Fibroblast of skin of right biceps (primary cell): Measurements from ENCODE around the gene RALGAPA1.
"Not testable (repeated sequence)": the region's sequence is repeated elsewhere in the genome, so short reads cannot be mapped to it uniquely, and the experiment has no call there.

Experiments used
- DNase-seq: peaks from one replicate; pipeline ENCODE4 v3.0.0-alpha.2; 2013

RALGAPA1 gene

GRCh38 chr14:35696119-35696518, 113.0 kb downstream of the RALGAPA1 start:
- DNase-seq = no peak

GRCh38 chr14:35695647-35696046, 113.4 kb downstream of the RALGAPA1 start:
- DNase-seq = no peak

GRCh38 chr14:35695072-35695471, 114.0 kb downstream of the RALGAPA1 start:
- no peak for DNase-seq

GRCh38 chr14:35689000-35689460, 120.1 kb downstream of the RALGAPA1 start:
- no peak for DNase-seq

DNA sequence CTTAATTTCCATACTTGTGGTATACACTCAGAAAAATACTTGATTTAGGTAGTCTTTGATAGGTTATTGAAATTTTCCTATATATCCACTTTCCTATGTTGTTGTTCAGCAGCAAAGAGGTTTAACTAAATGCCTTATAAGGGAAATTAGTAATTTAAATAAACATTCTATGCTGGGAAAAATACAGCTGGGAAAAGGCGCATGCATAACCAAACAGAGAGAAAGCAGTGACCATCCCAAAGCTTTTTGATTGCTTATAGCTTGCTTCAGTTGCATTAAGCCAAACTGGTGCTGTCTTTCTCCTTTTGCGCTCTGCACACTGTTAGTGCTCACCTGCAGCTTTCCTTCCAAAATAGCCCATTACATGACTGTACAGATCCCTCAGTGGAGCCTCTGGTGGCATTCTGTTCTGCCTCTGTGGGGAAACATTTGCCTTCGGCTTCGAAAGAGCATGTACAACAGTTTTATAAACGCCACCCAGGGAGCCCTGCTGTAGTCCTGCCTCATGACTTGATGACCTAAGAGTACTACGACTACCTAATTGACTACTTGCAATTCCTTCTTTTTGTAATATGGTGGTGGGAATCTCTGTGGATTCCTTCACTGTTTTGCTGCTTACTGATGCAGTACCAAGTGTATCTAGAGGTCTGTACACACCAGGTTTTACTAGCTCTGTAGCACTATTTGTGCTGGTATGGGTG, 120.8 kb downstream of the RALGAPA1 start:
- DNase-seq = no peak

DNA sequence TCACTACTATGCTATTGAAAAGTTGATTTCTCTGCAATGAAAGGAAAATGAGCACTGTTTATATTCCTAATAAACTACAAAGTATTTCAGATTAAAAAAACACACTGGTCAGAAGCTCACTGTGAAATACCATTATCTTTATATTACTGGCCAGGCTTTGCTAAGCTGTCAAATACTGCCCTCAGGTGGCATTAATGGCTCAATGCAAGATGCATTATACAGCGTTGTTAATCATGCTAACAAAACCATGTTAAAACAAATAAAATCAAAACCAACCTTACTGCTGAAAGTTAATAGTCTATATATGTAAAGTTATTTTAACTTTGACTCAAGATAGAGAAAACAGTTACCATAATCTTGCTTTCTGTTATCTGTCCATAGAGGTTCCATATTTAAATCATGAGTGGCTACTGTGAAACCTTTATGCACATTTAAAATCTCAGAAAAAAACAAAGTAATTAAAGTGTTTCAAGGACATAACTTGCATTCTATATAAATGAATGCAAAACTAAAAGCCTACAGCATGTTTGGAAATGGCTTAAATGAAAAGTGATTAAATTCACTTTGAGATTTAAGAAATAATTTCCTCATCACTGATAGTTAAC, 121.7 kb downstream of the RALGAPA1 start:
- peak; percentile 46 for DNase-seq

DNA sequence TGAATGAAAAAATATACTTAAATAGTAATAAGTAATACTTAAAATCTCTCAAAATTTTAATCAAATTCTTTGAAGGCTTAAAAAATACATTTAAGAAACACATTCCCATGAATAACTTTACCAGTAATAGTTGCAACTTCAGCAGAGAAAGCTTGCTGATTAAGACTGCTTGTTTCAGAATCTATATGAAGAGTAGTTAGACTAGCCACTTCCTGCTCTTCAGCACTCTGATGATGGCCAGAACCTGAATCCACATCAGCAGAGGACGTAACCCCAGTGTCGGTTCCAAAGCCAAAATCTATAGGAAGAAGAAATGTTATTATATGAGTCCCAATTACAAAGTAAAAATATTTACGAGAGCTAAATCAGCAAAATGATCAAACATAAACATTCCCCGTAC, 125.4 kb downstream of the RALGAPA1 start:
- DNase-seq = not testable (repeated sequence)

GRCh38 chr14:35682802-35683201, 126.3 kb downstream of the RALGAPA1 start:
- no peak for DNase-seq

GRCh38 chr14:35678403-35679028, 130.6 kb downstream of the RALGAPA1 start:
- DNase-seq = no peak

GRCh38 chr14:35669782-35670181, 139.3 kb downstream of the RALGAPA1 start:
- peak; percentile 47 for DNase-seq

GRCh38 chr14:35666429-35667043, 142.6 kb downstream of the RALGAPA1 start:
- no peak for DNase-seq

GRCh38 chr14:35661875-35662274, 147.2 kb downstream of the RALGAPA1 start:
- no peak for DNase-seq

GRCh38 chr14:35653045-35653444, 156.1 kb downstream of the RALGAPA1 start:
- no peak for DNase-seq

GRCh38 chr14:35643513-35643912, 165.6 kb downstream of the RALGAPA1 start:
- DNase-seq = no peak

DNA sequence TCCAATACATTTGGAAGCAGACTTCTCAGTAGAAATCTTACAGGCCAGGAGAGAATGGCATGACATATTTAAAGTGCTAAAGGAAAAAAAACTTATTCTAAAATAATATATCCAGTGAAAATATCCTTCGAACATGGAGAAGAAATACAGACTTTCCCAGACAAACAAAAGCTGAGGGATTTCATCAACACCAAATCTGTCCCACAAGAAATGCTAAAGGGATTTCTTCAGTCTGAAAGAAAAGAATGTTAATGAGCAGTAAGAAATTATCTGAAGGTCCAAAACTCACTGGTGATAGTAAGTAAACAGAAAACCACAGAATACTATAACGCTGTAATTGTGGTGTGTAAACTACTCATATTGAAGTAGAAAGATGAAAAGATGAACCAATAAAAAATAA, 171.2 kb downstream of the RALGAPA1 start:
- DNase-seq = no peak

DNA sequence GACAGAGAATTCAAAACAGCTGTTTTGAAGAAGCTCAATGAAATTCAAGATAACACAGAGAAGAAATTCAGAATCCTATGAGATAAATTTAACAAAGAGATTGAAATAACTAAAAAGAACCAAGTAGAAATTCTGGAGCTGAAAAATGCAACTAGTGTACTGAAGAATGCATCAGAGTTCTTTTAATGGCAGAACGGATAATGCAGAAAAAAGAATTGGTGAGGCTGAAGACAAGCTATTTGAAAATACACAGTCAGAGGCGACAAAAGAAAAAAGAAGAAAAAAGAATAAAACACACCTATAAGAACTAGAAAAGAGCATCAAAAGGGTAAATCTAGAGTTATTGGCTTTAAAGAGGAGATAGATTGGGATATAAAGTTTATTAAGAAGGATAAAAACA, 171.8 kb downstream of the RALGAPA1 start:
- no peak for DNase-seq

- peak; percentile 4 for DNase-seq
Measured at GRCh38 chr14:35632676-35633075, 176.4 kb downstream of the RALGAPA1 start.

DNA sequence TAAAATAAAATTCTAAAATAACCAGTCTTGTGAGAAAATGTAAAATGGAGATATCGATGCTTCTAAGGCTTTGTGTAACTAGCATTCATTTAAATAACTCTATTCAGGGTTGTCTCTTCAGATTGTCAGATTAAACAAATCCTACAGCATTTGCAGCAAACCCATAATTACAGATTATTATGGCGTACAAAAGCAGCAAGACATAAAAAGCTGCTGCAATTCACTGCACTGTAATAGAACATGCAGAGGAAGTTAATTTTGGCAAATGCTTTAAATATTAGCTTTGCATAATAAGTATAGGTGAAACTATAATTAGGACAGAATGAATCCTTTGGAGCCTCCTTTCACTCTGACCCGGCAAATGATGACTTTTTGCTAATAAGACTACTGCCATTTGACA, 176.8 kb downstream of the RALGAPA1 start:
- no peak for DNase-seq

DNA sequence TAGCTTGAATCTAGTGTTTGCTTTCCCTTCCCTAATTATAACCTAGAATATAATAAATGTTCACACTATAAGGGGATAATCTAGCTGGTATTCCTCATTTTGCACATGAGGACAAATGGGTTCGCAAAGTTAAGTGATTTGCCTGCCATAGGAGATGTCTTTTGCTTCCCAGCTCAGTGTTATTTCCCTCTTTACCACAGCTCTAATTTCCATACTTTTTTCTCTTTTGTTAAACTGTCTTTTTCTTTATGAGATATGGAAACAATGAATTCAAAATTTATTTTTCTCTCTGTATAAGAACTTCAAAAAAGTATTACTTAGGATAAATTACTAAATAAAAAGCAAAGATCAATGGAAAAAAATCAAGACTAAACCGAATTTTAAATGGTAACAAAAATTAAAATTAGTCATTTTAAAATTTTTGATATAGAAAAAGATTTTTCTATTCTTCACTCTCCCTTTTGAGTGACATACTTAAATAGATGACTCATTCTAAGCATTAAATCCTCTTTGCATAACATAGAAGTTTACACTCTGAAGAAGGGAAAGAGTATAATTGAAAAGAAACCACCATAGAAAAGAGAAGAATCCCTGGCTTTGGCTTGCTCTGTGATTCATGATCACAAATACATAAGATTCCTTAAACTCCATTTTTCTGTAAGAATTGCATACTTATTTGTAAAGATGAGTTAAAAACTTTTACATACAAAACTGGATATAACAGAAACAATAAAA, 177.9 kb downstream of the RALGAPA1 start:
- DNase-seq = peak; percentile 22

DNA sequence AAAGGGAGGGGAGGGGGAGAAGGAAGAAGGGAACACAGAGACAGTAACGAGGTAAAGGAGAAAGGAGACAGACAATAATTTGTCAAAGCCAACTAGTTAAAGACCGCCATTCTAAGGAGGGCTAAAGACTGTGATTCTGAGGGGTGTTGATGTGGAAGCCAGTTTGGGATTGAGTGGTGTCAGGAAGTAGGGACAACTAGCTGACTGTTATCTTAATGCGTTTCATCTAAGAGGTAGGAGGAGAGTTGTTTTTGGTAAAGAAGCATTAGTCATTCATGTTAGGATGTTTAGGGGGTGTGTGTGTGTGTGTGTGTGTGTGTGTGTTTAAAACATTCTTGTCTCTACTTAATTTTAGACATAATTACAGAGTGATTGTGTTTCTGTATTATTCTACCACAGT, 180.1 kb downstream of the RALGAPA1 start:
- DNase-seq = peak; percentile 11

- not testable (repeated sequence) for DNase-seq
Measured at GRCh38 chr14:35626947-35627346, 182.1 kb downstream of the RALGAPA1 start.

DNA sequence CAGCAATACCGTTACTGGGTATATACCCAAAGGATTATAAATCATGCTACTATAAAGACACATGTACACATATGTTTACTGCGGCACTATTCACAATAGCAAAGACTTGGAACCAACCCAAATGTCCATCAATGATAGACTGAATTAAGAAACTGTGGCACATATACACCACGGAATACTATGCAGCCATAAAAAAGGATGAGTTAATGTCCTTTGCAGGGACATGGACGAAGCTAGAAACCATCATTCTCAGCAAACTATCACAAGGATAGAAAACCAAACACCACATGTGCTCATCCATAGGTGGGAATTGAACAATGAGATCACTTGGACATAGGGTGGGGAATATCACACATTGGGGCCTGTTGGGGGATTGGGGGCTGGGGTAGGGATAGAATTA, 187.1 kb downstream of the RALGAPA1 start:
- not testable (repeated sequence) for DNase-seq

- DNase-seq = not testable (repeated sequence)
Measured at GRCh38 chr14:35619998-35620397, 189.1 kb downstream of the RALGAPA1 start.
